ENCODE measurements around the gene PANX2.
A peak's percentile ranks its signal among the peaks of the same experiment; 100 is the strongest.
"Not testable (repeated sequence)": the region's sequence is repeated elsewhere in the genome, so short reads cannot be mapped to it uniquely, and the experiment has no call there.

Gene PANX2

GRCh38 chr22:50153756-50154140, 16.8 kb upstream of the PANX2 start:
- H3K27me3 Mint-ChIP-seq = peaks cover 20% of the 10 kb centered on the region
- H3K9me3 Mint-ChIP-seq = no peaks in the 10 kb centered on the region
- H3K27ac Mint-ChIP-seq = no peak overlapping the region
- no peaks in the 10 kb centered on the region for H3K36me3 Mint-ChIP-seq (ENCODE audit: low read depth)
- intact Hi-C loops (cut with micrococcal nuclease) = no loop called here
- H3K4me3 Mint-ChIP-seq = no peak overlapping the region
- H3K4me1 Mint-ChIP-seq (ENCODE audit: low read depth) = peaks cover 5% of the 10 kb centered on the region

- Mint-ChIP-seq H3K4me3 (no peak overlapping the region), H3K27me3 (peaks cover 34% of the 10 kb centered on the region), H3K27ac (no peak overlapping the region), H3K36me3 (ENCODE audit: low read depth) (no peaks in the 10 kb centered on the region), H3K4me1 (ENCODE audit: low read depth) (no peaks in the 10 kb centered on the region), H3K9me3 (no peaks in the 10 kb centered on the region)
- intact Hi-C loops (cut with micrococcal nuclease) = no loop called here
Observed at GRCh38 chr22:50157709-50158375, 12.7 kb upstream of the PANX2 start.

- Mint-ChIP-seq H3K4me1 (ENCODE audit: low read depth) (no peaks in the 10 kb centered on the region), H3K36me3 (ENCODE audit: low read depth) (no peaks in the 10 kb centered on the region), H3K4me3 (no peak overlapping the region), H3K27ac (no peak overlapping the region), H3K9me3 (no peaks in the 10 kb centered on the region), H3K27me3 (peaks cover 35% of the 10 kb centered on the region)
- intact Hi-C loops (cut with micrococcal nuclease) = no loop called here
Observed at GRCh38 chr22:50160947-50161346, 9.6 kb upstream of the PANX2 start.

- intact Hi-C loops (cut with micrococcal nuclease) = no loop called here
- Mint-ChIP-seq H3K4me1 (ENCODE audit: low read depth) (no peaks in the 10 kb centered on the region), H3K9me3 (no peaks in the 10 kb centered on the region), H3K36me3 (ENCODE audit: low read depth) (no peaks in the 10 kb centered on the region), H3K27ac (no peak overlapping the region), H3K27me3 (peaks cover 36% of the 10 kb centered on the region), H3K4me3 (no peak overlapping the region)
Observed at GRCh38 chr22:50161508-50162390, 8.8 kb upstream of the PANX2 start.

GRCh38 chr22:50162391-50162956, 8.1 kb upstream of the PANX2 start:
- intact Hi-C loops (cut with micrococcal nuclease) = no loop called here
- H3K9me3 Mint-ChIP-seq = no peaks in the 10 kb centered on the region

GRCh38 chr22:50165436-50166123, 5.0 kb upstream of the PANX2 start:
- intact Hi-C loops (cut with micrococcal nuclease) = loop anchor here (5.0 kb wide), 1 partner anchor 42 kb away; no protein-coding TSS in a partner anchor
- peaks cover 37% of the 10 kb centered on the region for H3K27me3 Mint-ChIP-seq
- no peaks in the 10 kb centered on the region for H3K9me3 Mint-ChIP-seq
- no peak overlapping the region for H3K4me3 Mint-ChIP-seq
- peaks cover 12% of the 10 kb centered on the region for H3K4me1 Mint-ChIP-seq (ENCODE audit: low read depth)
- no peak overlapping the region for H3K27ac Mint-ChIP-seq
- no peaks in the 10 kb centered on the region for H3K36me3 Mint-ChIP-seq (ENCODE audit: low read depth)

More at GRCh38 chr22:50162391-50162956, 8.1 kb upstream of the PANX2 start:
- no peak overlapping the region for H3K27ac Mint-ChIP-seq
- H3K4me3 Mint-ChIP-seq = no peak overlapping the region
- no peaks in the 10 kb centered on the region for H3K36me3 Mint-ChIP-seq (ENCODE audit: low read depth)
- H3K4me1 Mint-ChIP-seq (ENCODE audit: low read depth) = no peaks in the 10 kb centered on the region
- peaks cover 39% of the 10 kb centered on the region for H3K27me3 Mint-ChIP-seq

GRCh38 chr22:50167689-50168489, 2.6 kb upstream of the PANX2 start:
- Mint-ChIP-seq H3K4me3 (no peak overlapping the region), H3K9me3 (no peaks in the 10 kb centered on the region), H3K4me1 (ENCODE audit: low read depth) (peaks cover 33% of the 10 kb centered on the region), H3K27ac (no peak overlapping the region), H3K36me3 (ENCODE audit: low read depth) (no peaks in the 10 kb centered on the region), H3K27me3 (peaks cover 33% of the 10 kb centered on the region)
- intact Hi-C loops (cut with micrococcal nuclease) = loop anchor here (5.0 kb wide), 1 partner anchor 39 kb away; no protein-coding TSS in a partner anchor

- H3K4me3 Mint-ChIP-seq; H3K9me3 Mint-ChIP-seq; H3K36me3 Mint-ChIP-seq (ENCODE audit: low read depth): not testable (repeated sequence)
- H3K4me1 Mint-ChIP-seq (ENCODE audit: low read depth) = peaks cover 41% of the 10 kb centered on the region
- peaks cover 32% of the 10 kb centered on the region for H3K27me3 Mint-ChIP-seq
- intact Hi-C loops (cut with micrococcal nuclease) = loop anchor here (5.0 kb wide), 1 partner anchor 39 kb away; no protein-coding TSS in a partner anchor
- peak overlapping the region; percentile 73 for H3K27ac Mint-ChIP-seq
Observed at GRCh38 chr22:50168490-50169180, 1.9 kb upstream of the PANX2 start.

GRCh38 chr22:50169181-50169759, 1.3 kb upstream of the PANX2 start:
- H3K36me3 Mint-ChIP-seq (ENCODE audit: low read depth) = no peaks in the 10 kb centered on the region
- H3K4me3 Mint-ChIP-seq = peak overlapping the region; percentile 78
- no peaks in the 10 kb centered on the region for H3K9me3 Mint-ChIP-seq
- peaks cover 33% of the 10 kb centered on the region for H3K27me3 Mint-ChIP-seq
- intact Hi-C loops (cut with micrococcal nuclease) = loop anchor here (5.0 kb wide), 1 partner anchor 38 kb away; no protein-coding TSS in a partner anchor
- peaks cover 45% of the 10 kb centered on the region for H3K4me1 Mint-ChIP-seq (ENCODE audit: low read depth)
- H3K27ac Mint-ChIP-seq = peak overlapping the region; percentile 73

GRCh38 chr22:50169774-50170341, 673 bp upstream of the PANX2 start:
- intact Hi-C loops (cut with micrococcal nuclease) = loop anchor here (2.0 to 5.0 kb wide), 2 partner anchors 15 to 37 kb away; partner anchors contain the start of gene TRABD
- Mint-ChIP-seq H3K4me3 (peak overlapping the region; percentile 78), H3K27me3 (peaks cover 35% of the 10 kb centered on the region), H3K27ac (peak overlapping the region; percentile 73), H3K36me3 (ENCODE audit: low read depth) (no peaks in the 10 kb centered on the region), H3K9me3 (no peaks in the 10 kb centered on the region), H3K4me1 (ENCODE audit: low read depth) (peaks cover 45% of the 10 kb centered on the region)

- intact Hi-C loops (cut with micrococcal nuclease) = loop anchor here (2.0 kb wide), 1 partner anchor 13 kb away; the partner anchor contains the start of gene TRABD
- peaks cover 45% of the 10 kb centered on the region for H3K4me1 Mint-ChIP-seq (ENCODE audit: low read depth)
- peaks cover 38% of the 10 kb centered on the region for H3K27me3 Mint-ChIP-seq
- peak overlapping the region; percentile 69 for H3K4me3 Mint-ChIP-seq
- no peaks in the 10 kb centered on the region for H3K9me3 Mint-ChIP-seq
- peak overlapping the region; percentile 24 for H3K27ac Mint-ChIP-seq
- H3K36me3 Mint-ChIP-seq (ENCODE audit: low read depth) = no peaks in the 10 kb centered on the region
Observed at GRCh38 chr22:50171319-50171964, 911 bp downstream of the PANX2 start.
